OCI-LY1 (cell line): ENCODE data around the gene SSH2.

Experiments used
- CTCF ChIP-seq: fragments of 200-600 bp; sonication (generic), shearing (Covaris generic); IDR thresholded peaks from 2 replicates; pipeline ENCODE4 v1.5.1; 2017; ENCODE audit warnings: mild to moderate bottlenecking, antibody characterized with exemption, low read length, moderate library complexity, mixed read lengths
- EZH2 ChIP-seq: fragments of 200-600 bp; sonication (generic), shearing (Covaris generic); IDR thresholded peaks from 2 replicates; pipeline ENCODE4 v1.8.0; 2017; ENCODE audit warnings: borderline replicate concordance, mixed run types, mild to moderate bottlenecking, antibody characterized with exemption, low read length, moderate library complexity, mixed read lengths

- no peak for TF ChIP-seq CTCF
- no peak for TF ChIP-seq EZH2
Measured at GRCh38 chr17:29793501-29793900, 136.5 kb downstream of the SSH2 start.
